NOMO-1 treated with DMSO at 0.1 percent for 48 hours (cell line): ENCODE measurements around the gene CAMK2B.

Experiments used
- DNase-seq: peaks from one replicate; lab custom pipeline; 2025; ENCODE audit not compliant: unreplicated experiment; lab: John Stamatoyannopoulos, UW

CAMK2B gene

GRCh38 chr7:44232901-44233715 is 92.3 kb downstream of the CAMK2B start:
- no peak for DNase-seq

GRCh38 chr7:44232396-44232795 is 93.0 kb downstream of the CAMK2B start:
- no peak for DNase-seq

GRCh38 chr7:44231088-44231487 is 94.3 kb downstream of the CAMK2B start:
- no peak for DNase-seq

GRCh38 chr7:44230286-44230685 is 95.1 kb downstream of the CAMK2B start:
- DNase-seq, result no peak

GRCh38 chr7:44229546-44230105 is 95.8 kb downstream of the CAMK2B start:
- DNase-seq, result no peak

GRCh38 chr7:44228571-44229350 is 96.6 kb downstream of the CAMK2B start:
- no peak for DNase-seq

GRCh38 chr7:44227911-44228310 is 97.5 kb downstream of the CAMK2B start:
- no peak for DNase-seq

- no peak for DNase-seq
These were observed 99.0 kb downstream of the CAMK2B start for GRCh38 chr7:44226396-44226753.

- DNase-seq, result no peak
These were observed 99.6 kb downstream of the CAMK2B start for GRCh38 chr7:44225566-44226395.

GRCh38 chr7:44224974-44225565 is 100.3 kb downstream of the CAMK2B start:
- DNase-seq, result no peak

GRCh38 chr7:44224080-44224973 is 101.1 kb downstream of the CAMK2B start:
- DNase-seq, result no peak

GRCh38 chr7:44223362-44224079 is 101.9 kb downstream of the CAMK2B start:
- DNase-seq, result no peak

- no peak for DNase-seq
These were observed 102.6 kb downstream of the CAMK2B start for GRCh38 chr7:44222776-44223261.

- DNase-seq, result no peak
These were observed 103.3 kb downstream of the CAMK2B start for GRCh38 chr7:44222074-44222473.

- no peak for DNase-seq
These were observed 104.1 kb downstream of the CAMK2B start for GRCh38 chr7:44221231-44221791.

- DNase-seq, result no peak
These were observed 104.9 kb downstream of the CAMK2B start for GRCh38 chr7:44220358-44221112.

- no peak for DNase-seq
These were observed 105.4 kb downstream of the CAMK2B start for GRCh38 chr7:44220046-44220357.
